ENCODE results near the gene SMYD3.

Gene SMYD3

GRCh38 chr1:245829826-245830225 lies 677.3 kb downstream of the SMYD3 start:
- no peaks in the 10 kb centered on the region for H3K36me3 ChIP-seq (ENCODE audit: control insufficient read depth, insufficient read depth, low read length)
- H3K27ac ChIP-seq, result no peak overlapping the region
- no peak overlapping the region for H3K4me3 ChIP-seq (ENCODE audit: low read depth, low read length)
- no peak overlapping the region for H3K9ac ChIP-seq
- TF ChIP-seq CTCF (IDR thresholded peaks at IDR 0.05), result no peak
- no peaks in the 10 kb centered on the region for H3K9me3 ChIP-seq (ENCODE audit: control insufficient read depth, low read length)
- H2AFZ ChIP-seq, result no peak overlapping the region
- no peaks in the 10 kb centered on the region for H3K4me1 ChIP-seq
- H3K27me3 ChIP-seq (ENCODE audit: control insufficient read depth, insufficient read depth, low read length), result no peaks in the 10 kb centered on the region
- no peak overlapping the region for H3K4me2 ChIP-seq (ENCODE audit: low read length)
- no peaks in the 10 kb centered on the region for H3K79me2 ChIP-seq

GRCh38 chr1:245829194-245829593 lies 677.9 kb downstream of the SMYD3 start:
- H2AFZ ChIP-seq, result no peak overlapping the region
- H3K9me3 ChIP-seq (ENCODE audit: control insufficient read depth, low read length), result no peaks in the 10 kb centered on the region
- no peaks in the 10 kb centered on the region for H3K36me3 ChIP-seq (ENCODE audit: control insufficient read depth, insufficient read depth, low read length)
- H3K4me1 ChIP-seq, result no peaks in the 10 kb centered on the region
- no peak overlapping the region for H3K9ac ChIP-seq
- no peak for TF ChIP-seq CTCF (IDR thresholded peaks at IDR 0.05)
- no peak overlapping the region for H3K4me3 ChIP-seq (ENCODE audit: low read depth, low read length)
- H3K27ac ChIP-seq, result no peak overlapping the region
- H3K79me2 ChIP-seq, result no peaks in the 10 kb centered on the region
- H3K27me3 ChIP-seq (ENCODE audit: control insufficient read depth, insufficient read depth, low read length), result no peaks in the 10 kb centered on the region
- no peak overlapping the region for H3K4me2 ChIP-seq (ENCODE audit: low read length)

GRCh38 chr1:245827301-245827700 lies 679.8 kb downstream of the SMYD3 start:
- no peak overlapping the region for H3K9ac ChIP-seq
- no peak overlapping the region for H3K4me2 ChIP-seq (ENCODE audit: low read length)
- no peaks in the 10 kb centered on the region for H3K27me3 ChIP-seq (ENCODE audit: control insufficient read depth, insufficient read depth, low read length)
- H3K27ac ChIP-seq, result no peak overlapping the region
- no peaks in the 10 kb centered on the region for H3K36me3 ChIP-seq (ENCODE audit: control insufficient read depth, insufficient read depth, low read length)
- H3K79me2 ChIP-seq, result no peaks in the 10 kb centered on the region
- H3K4me3 ChIP-seq (ENCODE audit: low read depth, low read length), result no peak overlapping the region
- no peaks in the 10 kb centered on the region for H3K4me1 ChIP-seq
- H3K9me3 ChIP-seq (ENCODE audit: control insufficient read depth, low read length), result no peaks in the 10 kb centered on the region
- no peak overlapping the region for H2AFZ ChIP-seq
- TF ChIP-seq CTCF (IDR thresholded peaks at IDR 0.05), result no peak

- no peak for TF ChIP-seq CTCF (IDR thresholded peaks at IDR 0.05)
- Histone ChIP-seq H3K4me3 (ENCODE audit: low read depth, low read length) (no peak overlapping the region), H3K9ac (no peak overlapping the region), H3K4me1 (no peaks in the 10 kb centered on the region), H2AFZ (no peak overlapping the region), H3K4me2 (ENCODE audit: low read length) (no peak overlapping the region), H3K79me2 (no peaks in the 10 kb centered on the region), H3K9me3 (ENCODE audit: control insufficient read depth, low read length) (no peaks in the 10 kb centered on the region), H3K36me3 (ENCODE audit: control insufficient read depth, insufficient read depth, low read length) (no peaks in the 10 kb centered on the region), H3K27me3 (ENCODE audit: control insufficient read depth, insufficient read depth, low read length) (no peaks in the 10 kb centered on the region), H3K27ac (no peak overlapping the region)
Observed at GRCh38 chr1:245825128-245825901, 681.8 kb downstream of the SMYD3 start.
